Endothelial cell of umbilical vein (primary cell): ENCODE measurements around the gene LIPI. TPM values are rescaled to one million over a fixed set of nuclear protein-coding genes. Genes with fewer than 3 reads are reported as not detected.

Experiments
- BruUV-seq: library from RNA; stranded (reverse); fragments of 400-500 nt; replicated peaks from 2 replicates; lab custom pipeline; 2021; lab: Mats Ljungman, UMichigan
- CTCF ChIA-PET: fragments of 300-600, 350-600 bp; sonication (Branson Sonifier 250); formaldehyde crosslinking; loops from one replicate; lab custom pipeline; 2021; ENCODE audit warnings: antibody characterized with exemption, inconsistent platforms; lab: Charles Lee
- POLR2A ChIA-PET: fragments of 300-600, 350-600 bp; sonication (Branson Sonifier 250); formaldehyde crosslinking; loops from one replicate; lab custom pipeline; 2021; ENCODE audit warnings: antibody characterized with exemption, inconsistent platforms; lab: Charles Lee
- DNase-seq: peaks from one replicate; pipeline ENCODE4 v3.0.0-alpha.2; 2011; ENCODE audit warnings: low read depth, low spot score
- FAIRE-seq: peaks from 2 replicates; lab custom pipeline; 2011; peaks lifted over from hg19 to GRCh38; lab: Jason Lieb, UNC
- H2AFZ ChIP-seq: 2 replicates; pipeline ENCODE4 v1.6.0; 2012; ENCODE audit warnings: low read depth, low read length, control low read depth, inconsistent platforms
- H3K27ac ChIP-seq: 2 replicates; pipeline ENCODE4 v1.5.1; 2011; ENCODE audit warnings: low read depth, mild to moderate bottlenecking, control low read depth, low read length, moderate library complexity; ENCODE audit not compliant: insufficient read depth
- H3K27me3 ChIP-seq, 2 experiments: 2 replicates each; pipeline versions ENCODE4 v1.6.0 to v1.6.1; 2011; ENCODE audit warnings: low read length in 2 of 2, mixed read lengths in 1 of 2; ENCODE audit not compliant: control insufficient read depth in 2 of 2, insufficient read depth in 2 of 2
- H3K36me3 ChIP-seq, 2 experiments: 2 replicates in 1 of 2; 3 replicates in 1 of 2; pipeline ENCODE4 v1.5.1; 2011; ENCODE audit warnings: low read length in 2 of 2, mild to moderate bottlenecking in 1 of 2, moderate library complexity in 1 of 2; ENCODE audit not compliant: control insufficient read depth in 2 of 2, insufficient read depth in 2 of 2; ENCODE audit errors: extremely low read depth in 1 of 2
- H3K4me1 ChIP-seq: 3 replicates; pipeline ENCODE4 v1.5.1; 2011; ENCODE audit warnings: mild to moderate bottlenecking, low read length; ENCODE audit not compliant: control insufficient read depth, insufficient read depth; ENCODE audit errors: extremely low read depth
- H3K4me2 ChIP-seq: 2 replicates; pipeline ENCODE4 v1.6.1; 2011; ENCODE audit warnings: low read length, control low read depth, mixed read lengths; ENCODE audit not compliant: insufficient read depth
- H3K4me3 ChIP-seq, 3 experiments: fragments of 200-600 bp in 1 of 3; sonication (generic), shearing (Covaris generic) in 1 of 3; replicated peaks in 1 of 3; 2 replicates each; pipeline ENCODE4 v1.5.1; 2011 to 2016; ENCODE audit warnings: control low read depth in 3 of 3, low read length in 3 of 3, mild to moderate bottlenecking in 2 of 3, inconsistent platforms in 1 of 3, low read depth in 1 of 3, moderate library complexity in 1 of 3; ENCODE audit not compliant: insufficient read depth in 1 of 3
- H3K79me2 ChIP-seq: 2 replicates; pipeline ENCODE4 v1.6.0; 2012; ENCODE audit warnings: low read length, inconsistent platforms; ENCODE audit not compliant: control insufficient read depth, insufficient read depth
- H3K9ac ChIP-seq: replicated peaks from 2 replicates; pipeline ENCODE3; 2011; ENCODE audit warnings: low read length, control low read depth; ENCODE audit not compliant: insufficient read depth; ENCODE audit errors: extremely low read depth
- H3K9me1 ChIP-seq: replicated peaks from 3 replicates; pipeline ENCODE4 v1.6.0; 2011; ENCODE audit warnings: mild to moderate bottlenecking, low read length; ENCODE audit not compliant: control insufficient read depth, insufficient read depth; ENCODE audit errors: extremely low read depth
- H3K9me3 ChIP-seq: replicated peaks from 2 replicates; pipeline ENCODE4 v1.5.1; 2012; ENCODE audit warnings: low read length, inconsistent platforms; ENCODE audit not compliant: control insufficient read depth, insufficient read depth
- H4K20me1 ChIP-seq: replicated peaks from 2 replicates; pipeline ENCODE3; 2011; ENCODE audit warnings: mild to moderate bottlenecking, low read length; ENCODE audit not compliant: control insufficient read depth, insufficient read depth; ENCODE audit errors: extremely low read depth
- EZH2 ChIP-seq: IDR thresholded peaks from 2 replicates; pipeline ENCODE4 v1.6.1; 2012; ENCODE audit warnings: borderline replicate concordance, low read depth, mild to moderate bottlenecking, moderate library complexity, low read length, inconsistent platforms; ENCODE audit not compliant: severe bottlenecking
- FOS ChIP-seq: IDR thresholded peaks from 2 replicates; pipeline ENCODE4 v1.6.1; 2011; ENCODE audit warnings: mild to moderate bottlenecking, low read length, moderate library complexity, borderline replicate concordance; ENCODE audit not compliant: insufficient read depth
- GATA2 ChIP-seq: IDR thresholded peaks from 2 replicates; pipeline ENCODE4 v1.7.0; 2011; ENCODE audit warnings: low read depth, mild to moderate bottlenecking, moderate library complexity, mixed read lengths, low read length; ENCODE audit not compliant: insufficient read length, insufficient read depth
- JUN ChIP-seq: IDR thresholded peaks from 2 replicates; pipeline ENCODE4 v1.6.1; 2011; ENCODE audit warnings: borderline replicate concordance, low read depth; ENCODE audit not compliant: insufficient read length, insufficient read depth
- MYC ChIP-seq: IDR thresholded peaks from one replicate; pipeline ENCODE4 v1.6.1; 2011; ENCODE audit warnings: mild to moderate bottlenecking, low read depth, low read length
- POLR2A ChIP-seq: IDR thresholded peaks from 2 replicates; pipeline ENCODE4 v1.6.1; 2012; ENCODE audit warnings: low read depth, mild to moderate bottlenecking, control low read depth, low read length
- POLR2AphosphoS5 ChIP-seq: IDR thresholded peaks from 2 replicates; pipeline ENCODE4 v1.6.1; 2012; ENCODE audit warnings: low read depth, mild to moderate bottlenecking, control low read depth, low read length, moderate library complexity; ENCODE audit not compliant: insufficient read depth
- dilution Hi-C: fragments of 300-500 bp; cut with MboI; formaldehyde crosslinking; loops from one replicate; pipeline ENCODE4 v1.15.0; 2019; ENCODE audit warnings: low sequenced_read_pairs; ENCODE audit not compliant: extremely low pct_ligation_motif_present
- intact Hi-C: fragments of 100-400 bp; cut with micrococcal nuclease; formaldehyde crosslinking; loops from one replicate; pipeline ENCODE4 v1.10.0; 2022
- polyA plus RNA-seq, 4 experiments: library from polyadenylated mRNA; depleted of rRNA in 3 of 4; stranded (reverse) in 3 of 4; unstranded in 1 of 4; fragments of >200 nt; gene quantifications; 2 replicates each; pipeline versions ENCODE4 v1.2.1 to v1.2.3, GENCODE V29; 2011 to 2012; ENCODE audit warnings: missing spikeins in 1 of 4
- total RNA-seq: library from RNA; stranded (reverse); gene quantifications from 2 replicates; pipeline ENCODE4 v1.2.3, GENCODE V29; 2021
- TF ChIP-seq, protein P1 (sequence below), 2 donors: IDR thresholded peaks; 1 replicate in 1 of 2; 2 replicates in 1 of 2; pipeline ENCODE4 v1.5.1; 2011; ENCODE audit warnings: low read length in 2 of 2, mild to moderate bottlenecking in 2 of 2, moderate library complexity in 2 of 2, control low read depth in 1 of 2, inconsistent platforms in 1 of 2, low read depth in 1 of 2; ENCODE audit not compliant: insufficient read depth in 1 of 2; ENCODE audit errors: extremely low read depth in 1 of 2
- TF ChIP-seq, protein P2 (sequence below): IDR thresholded peaks from 2 replicates; pipeline ENCODE4 v1.6.1; 2011; ENCODE audit not compliant: insufficient read depth, insufficient read length

The LIPI gene
- total and polyA plus RNA-seq, 2 donors (not counting 3 experiments of a cell fraction or from before 2014, with no cell fraction given), result not detected

DNA sequence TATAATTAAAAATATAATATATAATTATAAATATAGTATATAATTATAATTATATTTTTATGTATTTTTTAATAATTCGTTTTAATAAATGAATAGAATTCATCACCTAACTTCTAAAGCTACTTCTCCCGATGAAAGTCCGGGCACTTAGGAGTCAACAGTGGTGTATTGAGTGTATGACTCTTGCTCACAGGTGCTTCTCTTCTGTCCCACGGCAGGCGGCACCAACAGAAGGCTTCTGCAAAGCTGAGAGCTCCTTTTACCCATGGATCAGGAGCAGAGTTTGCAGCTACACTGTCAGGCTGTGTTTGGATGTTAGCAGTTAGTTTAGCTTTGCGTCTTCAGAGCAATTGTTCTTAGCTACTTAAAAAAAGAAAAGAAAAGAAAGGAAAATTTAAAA lies 122.4 kb downstream of the LIPI start:
- H4K20me1 ChIP-seq, result no peaks in the 10 kb centered on the region
- ChIA-PET POLR2A (no interaction called here), CTCF (no interaction called here)
- no peak overlapping the region for H3K4me2 ChIP-seq
- no TSS peak for BruUV-seq
- no peaks in the 10 kb centered on the region for H3K79me2 ChIP-seq
- H2AFZ ChIP-seq, result no peak overlapping the region
- DNase-seq, result no peak
- FAIRE-seq, result no peak
- TF ChIP-seq, protein P1, sequence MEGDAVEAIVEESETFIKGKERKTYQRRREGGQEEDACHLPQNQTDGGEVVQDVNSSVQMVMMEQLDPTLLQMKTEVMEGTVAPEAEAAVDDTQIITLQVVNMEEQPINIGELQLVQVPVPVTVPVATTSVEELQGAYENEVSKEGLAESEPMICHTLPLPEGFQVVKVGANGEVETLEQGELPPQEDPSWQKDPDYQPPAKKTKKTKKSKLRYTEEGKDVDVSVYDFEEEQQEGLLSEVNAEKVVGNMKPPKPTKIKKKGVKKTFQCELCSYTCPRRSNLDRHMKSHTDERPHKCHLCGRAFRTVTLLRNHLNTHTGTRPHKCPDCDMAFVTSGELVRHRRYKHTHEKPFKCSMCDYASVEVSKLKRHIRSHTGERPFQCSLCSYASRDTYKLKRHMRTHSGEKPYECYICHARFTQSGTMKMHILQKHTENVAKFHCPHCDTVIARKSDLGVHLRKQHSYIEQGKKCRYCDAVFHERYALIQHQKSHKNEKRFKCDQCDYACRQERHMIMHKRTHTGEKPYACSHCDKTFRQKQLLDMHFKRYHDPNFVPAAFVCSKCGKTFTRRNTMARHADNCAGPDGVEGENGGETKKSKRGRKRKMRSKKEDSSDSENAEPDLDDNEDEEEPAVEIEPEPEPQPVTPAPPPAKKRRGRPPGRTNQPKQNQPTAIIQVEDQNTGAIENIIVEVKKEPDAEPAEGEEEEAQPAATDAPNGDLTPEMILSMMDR (IDR thresholded peaks at IDR 0.05; ENCODE audit: extremely low read depth in 1 of 2, insufficient read depth in 1 of 2, low read depth in 1 of 2, low read length in 2 of 2), result no peak
- no peak for TF ChIP-seq MYC
- TF ChIP-seq JUN, result no peak
- TF ChIP-seq, protein P2, sequence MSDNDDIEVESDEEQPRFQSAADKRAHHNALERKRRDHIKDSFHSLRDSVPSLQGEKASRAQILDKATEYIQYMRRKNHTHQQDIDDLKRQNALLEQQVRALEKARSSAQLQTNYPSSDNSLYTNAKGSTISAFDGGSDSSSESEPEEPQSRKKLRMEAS, result no peak
- no peak for TF ChIP-seq EZH2
- TF ChIP-seq POLR2AphosphoS5, result no peak
- no peak for TF ChIP-seq FOS
- TF ChIP-seq POLR2A, result no peak
- TF ChIP-seq GATA2, result no peak
- no peak overlapping the region for H3K9ac ChIP-seq
- H3K9me3 ChIP-seq, result peaks cover 2% of the 10 kb centered on the region
- H3K9me1 ChIP-seq, result no peaks in the 10 kb centered on the region
- no peak overlapping the region for H3K27ac ChIP-seq
- no peaks in the 10 kb centered on the region for H3K36me3 ChIP-seq
- dilution Hi-C loops, result no loop called here
- no peak overlapping the region for H3K4me3 ChIP-seq
- intact Hi-C loops, result no loop called here
- H3K4me1 ChIP-seq, result no peaks in the 10 kb centered on the region
- H3K27me3 ChIP-seq, result no peaks in the 10 kb centered on the region
